HepG2 (cell line): ENCODE data around the gene CAPZB. TPM values are rescaled to one million over a fixed set of nuclear protein-coding genes. Genes with fewer than 3 reads are reported as not detected.

ENCODE experiments used
- AGO2 ChIP-seq: fragments of 200-400 bp; formaldehyde crosslinking; optimal IDR thresholded peaks from 2 replicates; pipeline ENCODE3; 2017; ENCODE audit warnings: mild to moderate bottlenecking, low read depth, low read length, moderate library complexity
- ATF7-NPFF ChIP-seq: sonication (generic); formaldehyde crosslinking; IDR thresholded peaks from 2 replicates; pipeline ENCODE4 v1.8.1; 2023; ENCODE audit warnings: mild to moderate bottlenecking, low read depth, missing genetic modification reagents, moderate library complexity
- BCL6 ChIP-seq: IDR thresholded peaks from 2 replicates; pipeline ENCODE4 v1.6.1; 2016; ENCODE audit warnings: missing genetic modification reagents, missing compliant biosample characterization
- BORCS8-MEF2B ChIP-seq: sonication (generic); formaldehyde crosslinking; IDR thresholded peaks from 2 replicates; pipeline ENCODE4 v1.8.0; 2022; ENCODE audit warnings: mild to moderate bottlenecking, missing genetic modification reagents
- HES4 ChIP-seq: sonication (generic); formaldehyde crosslinking; IDR thresholded peaks from 2 replicates; pipeline ENCODE4 v1.9.0; 2021; ENCODE audit warnings: mild to moderate bottlenecking, missing genetic modification reagents, borderline replicate concordance
- HOXA5 ChIP-seq: sonication (generic); formaldehyde crosslinking; IDR thresholded peaks from 2 replicates; pipeline ENCODE4 v1.4.0; 2020; ENCODE audit warnings: missing genetic modification reagents
- IRF2 ChIP-seq: IDR thresholded peaks from 2 replicates; pipeline ENCODE4 v1.6.1; 2018; ENCODE audit warnings: missing genetic modification reagents, missing compliant biosample characterization
- KDM3A ChIP-seq: IDR thresholded peaks from 2 replicates; pipeline ENCODE4 v1.6.1; 2018; ENCODE audit warnings: low read depth, missing compliant biosample characterization
- KLF13 ChIP-seq: sonication (generic); formaldehyde crosslinking; IDR thresholded peaks from 2 replicates; pipeline ENCODE4 v1.4.0; 2020; ENCODE audit warnings: mild to moderate bottlenecking, missing genetic modification reagents
- MAZ ChIP-seq, 2 experiments: sonication (generic) in 1 of 2; formaldehyde crosslinking in 1 of 2; IDR thresholded peaks; 2 replicates each; pipeline versions ENCODE4 v1.5.0 to v1.6.1; 2012 to 2020; ENCODE audit warnings: low read depth in 2 of 2, mild to moderate bottlenecking in 2 of 2, borderline replicate concordance in 1 of 2, improper control_type of control experiment in 1 of 2, low read length in 1 of 2, missing genetic modification reagents in 1 of 2, moderate library complexity in 1 of 2
- MTA1 ChIP-seq: sonication (generic); formaldehyde crosslinking; IDR thresholded peaks from 2 replicates; pipeline ENCODE4 v1.4.0; 2020; ENCODE audit warnings: missing genetic modification reagents, mild to moderate bottlenecking, borderline replicate concordance
- ZBTB7A ChIP-seq: sonication (generic); formaldehyde crosslinking; IDR thresholded peaks from 2 replicates; pipeline ENCODE4 v1.8.0; 2022; ENCODE audit warnings: mild to moderate bottlenecking, missing genetic modification reagents
- ZNF501 ChIP-seq: sonication (generic); formaldehyde crosslinking; IDR thresholded peaks from 2 replicates; pipeline ENCODE4 v1.5.1; 2020; ENCODE audit warnings: mild to moderate bottlenecking, moderate library complexity, missing genetic modification reagents
- ZNF598 ChIP-seq: sonication (generic); formaldehyde crosslinking; IDR thresholded peaks from 2 replicates; pipeline ENCODE4 v1.5.1; 2020; ENCODE audit warnings: mild to moderate bottlenecking, missing genetic modification reagents, borderline replicate concordance
- ZSCAN31 ChIP-seq: sonication (generic); formaldehyde crosslinking; IDR thresholded peaks from 2 replicates; pipeline ENCODE4 v1.5.0; 2020; ENCODE audit warnings: low read depth, mild to moderate bottlenecking, missing genetic modification reagents
- polyA plus RNA-seq, 8 experiments: library from polyadenylated mRNA; depleted of rRNA in 3 of 8; stranded (reverse) in 7 of 8; unstranded in 1 of 8; fragments of >200 nt; fragmentation: Illumina TruSeq in 4 of 8; extraction: Trizol in 4 of 8; gene quantifications; 2 replicates each; pipeline versions ENCODE4 v1.2.1 to v1.2.3, GENCODE V29; 2011 to 2016; ENCODE audit warnings: low read depth in 4 of 8, missing spikeins in 1 of 8, mixed read lengths in 1 of 8; ENCODE audit not compliant: insufficient read depth in 1 of 8
- total RNA-seq, 5 experiments: library from RNA; depleted of rRNA; stranded (reverse); fragments of >200 nt; fragmentation: Illumina TruSeq; extraction: Trizol; gene quantifications; 2 replicates each; pipeline ENCODE4 v1.2.3, GENCODE V29; 2016; ENCODE audit warnings: low read depth in 1 of 5
- TF ChIP-seq, protein P1 (sequence below): sonication (generic); formaldehyde crosslinking; IDR thresholded peaks from 2 replicates; pipeline ENCODE4 v1.5.1; 2020; ENCODE audit warnings: mild to moderate bottlenecking, moderate library complexity, missing genetic modification reagents
- TF ChIP-seq, protein P2 (sequence below): sonication (generic); formaldehyde crosslinking; conservative IDR thresholded peaks from 2 replicates; pipeline ENCODE4 v1.4.0; 2020; ENCODE audit warnings: missing genetic modification reagents
- TF ChIP-seq, protein P3 (sequence below): sonication (generic); formaldehyde crosslinking; IDR thresholded peaks from 2 replicates; pipeline ENCODE4; 2020; ENCODE audit warnings: missing genetic modification reagents, mild to moderate bottlenecking, borderline replicate concordance
- TF ChIP-seq, protein P4 (sequence below): sonication (generic); formaldehyde crosslinking; IDR thresholded peaks from 2 replicates; pipeline ENCODE4 v1.4.0; 2020; ENCODE audit warnings: mild to moderate bottlenecking, missing genetic modification reagents

Gene CAPZB
- total and polyA plus RNA-seq, 2 of the 13 experiments (the other 11 are each of a cell fraction or from before 2014, with no cell fraction given): 58.9 to 76.9 TPM

DNA sequence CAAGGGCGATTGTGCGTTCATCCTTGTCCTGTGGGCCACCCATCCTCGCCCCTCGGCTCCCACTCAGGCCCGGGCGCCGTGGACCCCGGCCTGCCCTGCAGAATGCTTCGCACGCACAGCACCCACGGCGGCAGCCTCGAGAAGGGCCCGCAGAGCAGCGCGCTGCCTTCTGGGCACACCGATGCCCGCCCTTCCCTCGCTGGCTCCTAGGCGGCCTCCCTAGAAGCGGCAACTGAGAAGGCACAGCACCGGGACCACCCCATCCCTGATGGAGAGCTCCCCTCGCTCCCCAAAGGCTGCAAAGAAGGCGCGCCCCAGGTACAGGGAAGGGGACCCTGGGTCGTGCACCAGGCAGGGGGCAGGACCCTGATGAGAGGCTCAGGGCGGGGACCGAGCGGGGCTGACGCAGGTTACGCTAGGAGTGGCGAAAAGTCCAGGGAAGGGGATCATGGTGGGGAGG lies 971 bp downstream of the CAPZB start (continued):
- 0 out of 2 replicates have a peak, but pooled peaks have one; percentile 21 for TF ChIP-seq KLF13 (CRISPR knock-in tag)
- 0 out of 2 replicates have a peak, but pooled peaks have one; percentile 2 for TF ChIP-seq IRF2 (CRISPR knock-in tag)
- TF ChIP-seq ZNF598: peak; percentile 67; the same call in 1 of the 2 replicates
- TF ChIP-seq, protein P1, sequence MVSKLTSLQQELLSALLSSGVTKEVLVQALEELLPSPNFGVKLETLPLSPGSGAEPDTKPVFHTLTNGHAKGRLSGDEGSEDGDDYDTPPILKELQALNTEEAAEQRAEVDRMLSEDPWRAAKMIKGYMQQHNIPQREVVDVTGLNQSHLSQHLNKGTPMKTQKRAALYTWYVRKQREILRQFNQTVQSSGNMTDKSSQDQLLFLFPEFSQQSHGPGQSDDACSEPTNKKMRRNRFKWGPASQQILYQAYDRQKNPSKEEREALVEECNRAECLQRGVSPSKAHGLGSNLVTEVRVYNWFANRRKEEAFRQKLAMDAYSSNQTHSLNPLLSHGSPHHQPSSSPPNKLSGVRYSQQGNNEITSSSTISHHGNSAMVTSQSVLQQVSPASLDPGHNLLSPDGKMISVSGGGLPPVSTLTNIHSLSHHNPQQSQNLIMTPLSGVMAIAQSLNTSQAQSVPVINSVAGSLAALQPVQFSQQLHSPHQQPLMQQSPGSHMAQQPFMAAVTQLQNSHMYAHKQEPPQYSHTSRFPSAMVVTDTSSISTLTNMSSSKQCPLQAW (CRISPR knock-in tag): peak; percentile 30
- TF ChIP-seq KDM3A (CRISPR knock-in tag): 0 out of 2 replicates have a peak, but pooled peaks have one; percentile 15
- peak; percentile 49; the same call in 1 of the 2 replicates for TF ChIP-seq ZBTB7A (CRISPR knock-in tag)
- peak; percentile 41; the same call in 1 of the 2 replicates for TF ChIP-seq ZNF501 (CRISPR knock-in tag)
- no peak for TF ChIP-seq BCL6 (CRISPR knock-in tag)
- TF ChIP-seq, protein P2, sequence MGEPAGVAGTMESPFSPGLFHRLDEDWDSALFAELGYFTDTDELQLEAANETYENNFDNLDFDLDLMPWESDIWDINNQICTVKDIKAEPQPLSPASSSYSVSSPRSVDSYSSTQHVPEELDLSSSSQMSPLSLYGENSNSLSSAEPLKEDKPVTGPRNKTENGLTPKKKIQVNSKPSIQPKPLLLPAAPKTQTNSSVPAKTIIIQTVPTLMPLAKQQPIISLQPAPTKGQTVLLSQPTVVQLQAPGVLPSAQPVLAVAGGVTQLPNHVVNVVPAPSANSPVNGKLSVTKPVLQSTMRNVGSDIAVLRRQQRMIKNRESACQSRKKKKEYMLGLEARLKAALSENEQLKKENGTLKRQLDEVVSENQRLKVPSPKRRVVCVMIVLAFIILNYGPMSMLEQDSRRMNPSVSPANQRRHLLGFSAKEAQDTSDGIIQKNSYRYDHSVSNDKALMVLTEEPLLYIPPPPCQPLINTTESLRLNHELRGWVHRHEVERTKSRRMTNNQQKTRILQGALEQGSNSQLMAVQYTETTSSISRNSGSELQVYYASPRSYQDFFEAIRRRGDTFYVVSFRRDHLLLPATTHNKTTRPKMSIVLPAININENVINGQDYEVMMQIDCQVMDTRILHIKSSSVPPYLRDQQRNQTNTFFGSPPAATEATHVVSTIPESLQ (CRISPR knock-in tag): no peak
- peak; percentile 49; the same call in 1 of the 2 replicates for TF ChIP-seq BORCS8-MEF2B (CRISPR knock-in tag)
- TF ChIP-seq MTA1 (CRISPR knock-in tag): peak; percentile 28; the same call in 1 of the 2 replicates
- 0 out of 2 replicates have a peak, but pooled peaks have one; percentile 14 for TF ChIP-seq HES4
- 0 out of 2 replicates have a peak, but pooled peaks have one; percentile 21 for TF ChIP-seq ZSCAN31 (CRISPR knock-in tag)
- TF ChIP-seq, protein P3, sequence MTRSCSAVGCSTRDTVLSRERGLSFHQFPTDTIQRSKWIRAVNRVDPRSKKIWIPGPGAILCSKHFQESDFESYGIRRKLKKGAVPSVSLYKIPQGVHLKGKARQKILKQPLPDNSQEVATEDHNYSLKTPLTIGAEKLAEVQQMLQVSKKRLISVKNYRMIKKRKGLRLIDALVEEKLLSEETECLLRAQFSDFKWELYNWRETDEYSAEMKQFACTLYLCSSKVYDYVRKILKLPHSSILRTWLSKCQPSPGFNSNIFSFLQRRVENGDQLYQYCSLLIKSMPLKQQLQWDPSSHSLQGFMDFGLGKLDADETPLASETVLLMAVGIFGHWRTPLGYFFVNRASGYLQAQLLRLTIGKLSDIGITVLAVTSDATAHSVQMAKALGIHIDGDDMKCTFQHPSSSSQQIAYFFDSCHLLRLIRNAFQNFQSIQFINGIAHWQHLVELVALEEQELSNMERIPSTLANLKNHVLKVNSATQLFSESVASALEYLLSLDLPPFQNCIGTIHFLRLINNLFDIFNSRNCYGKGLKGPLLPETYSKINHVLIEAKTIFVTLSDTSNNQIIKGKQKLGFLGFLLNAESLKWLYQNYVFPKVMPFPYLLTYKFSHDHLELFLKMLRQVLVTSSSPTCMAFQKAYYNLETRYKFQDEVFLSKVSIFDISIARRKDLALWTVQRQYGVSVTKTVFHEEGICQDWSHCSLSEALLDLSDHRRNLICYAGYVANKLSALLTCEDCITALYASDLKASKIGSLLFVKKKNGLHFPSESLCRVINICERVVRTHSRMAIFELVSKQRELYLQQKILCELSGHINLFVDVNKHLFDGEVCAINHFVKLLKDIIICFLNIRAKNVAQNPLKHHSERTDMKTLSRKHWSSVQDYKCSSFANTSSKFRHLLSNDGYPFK (CRISPR knock-in tag): peak; percentile 61; the same call in 1 of the 2 replicates
- no peak for TF ChIP-seq MAZ (IDR thresholded peaks at IDR 0.05; ENCODE audit: borderline replicate concordance, low read depth, low read length)
- peak; percentile 51; the same call in 1 of the 2 replicates for TF ChIP-seq MAZ (CRISPR knock-in tag; IDR thresholded peaks at IDR 0.05; ENCODE audit: low read depth)
- TF ChIP-seq, protein P4, sequence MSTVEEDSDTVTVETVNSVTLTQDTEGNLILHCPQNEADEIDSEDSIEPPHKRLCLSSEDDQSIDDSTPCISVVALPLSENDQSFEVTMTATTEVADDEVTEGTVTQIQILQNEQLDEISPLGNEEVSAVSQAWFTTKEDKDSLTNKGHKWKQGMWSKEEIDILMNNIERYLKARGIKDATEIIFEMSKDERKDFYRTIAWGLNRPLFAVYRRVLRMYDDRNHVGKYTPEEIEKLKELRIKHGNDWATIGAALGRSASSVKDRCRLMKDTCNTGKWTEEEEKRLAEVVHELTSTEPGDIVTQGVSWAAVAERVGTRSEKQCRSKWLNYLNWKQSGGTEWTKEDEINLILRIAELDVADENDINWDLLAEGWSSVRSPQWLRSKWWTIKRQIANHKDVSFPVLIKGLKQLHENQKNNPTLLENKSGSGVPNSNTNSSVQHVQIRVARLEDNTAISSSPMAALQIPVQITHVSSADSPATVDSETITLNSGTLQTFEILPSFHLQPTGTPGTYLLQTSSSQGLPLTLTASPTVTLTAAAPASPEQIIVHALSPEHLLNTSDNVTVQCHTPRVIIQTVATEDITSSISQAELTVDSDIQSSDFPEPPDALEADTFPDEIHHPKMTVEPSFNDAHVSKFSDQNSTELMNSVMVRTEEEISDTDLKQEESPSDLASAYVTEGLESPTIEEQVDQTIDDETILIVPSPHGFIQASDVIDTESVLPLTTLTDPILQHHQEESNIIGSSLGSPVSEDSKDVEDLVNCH (CRISPR knock-in tag): no peak
- TF ChIP-seq HOXA5 (CRISPR knock-in tag): no peak
- peak; percentile 82; the same call in 1 of the 2 replicates for TF ChIP-seq ATF7-NPFF (CRISPR knock-in tag)
- peak; percentile 69 for TF ChIP-seq AGO2
